ENCODE measurements around the gene DDX25. TPM values are rescaled to one million over a fixed set of nuclear protein-coding genes. Genes with fewer than 3 reads are reported as not detected.

The DDX25 gene
- total RNA-seq, 4 donors from 2014 or later: 0.17 to 0.42 TPM; not detected in 2

- H3K4me3 ChIP-seq (ENCODE audit: low read depth, poor library complexity, severe bottlenecking): no peak overlapping the region
- TF ChIP-seq POLR2A (IDR thresholded peaks at IDR 0.05): no peak
- no peak for TF ChIP-seq CTCF (IDR thresholded peaks at IDR 0.05)
- intact Hi-C loops (cut with DNase I; ENCODE audit: low total_unique reads): loop anchor here (5.0 kb wide), 1 partner anchor 269 kb away; no protein-coding TSS in a partner anchor
- WGBS, 2 donors: 87 to 94% methylated on average over 8 of the region's 8 CpGs
- peak in 1 of 2 donors; percentile 57 for DNase-seq (ENCODE audit: low spot score in 2 of 2)
Measured at GRCh38 chr11:125923633-125924032, 19.3 kb downstream of the DDX25 start.

GRCh38 chr11:125924384-125925007 lies 20.2 kb downstream of the DDX25 start:
- TF ChIP-seq CTCF (IDR thresholded peaks at IDR 0.05): no peak
- no peak for TF ChIP-seq POLR2A (IDR thresholded peaks at IDR 0.05)
- WGBS, 2 donors: 85 to 92% methylated on average over 9 of the region's 9 CpGs
- no peak for DNase-seq (ENCODE audit: low spot score in 2 of 2)
- H3K4me3 ChIP-seq (ENCODE audit: low read depth, poor library complexity, severe bottlenecking): no peak overlapping the region
- intact Hi-C loops (cut with DNase I; ENCODE audit: low total_unique reads): loop anchor here (5.0 kb wide), 1 partner anchor 268 kb away; no protein-coding TSS in a partner anchor

- DNase-seq (ENCODE audit: low spot score in 2 of 2): peak in 1 of 2 donors; percentile 70
- H3K4me3 ChIP-seq (ENCODE audit: low read depth, poor library complexity, severe bottlenecking): no peak overlapping the region
- intact Hi-C loops (cut with DNase I; ENCODE audit: low total_unique reads): no loop called here
- TF ChIP-seq POLR2A (IDR thresholded peaks at IDR 0.05) (no peak), CTCF (IDR thresholded peaks at IDR 0.05) (no peak)
- 57 to 69% methylated on average over 6 of the region's 6 CpGs for WGBS, 2 donors
Measured at GRCh38 chr11:125925247-125925740, 21.0 kb downstream of the DDX25 start.

GRCh38 chr11:125925804-125926203 lies 21.5 kb downstream of the DDX25 start:
- DNase-seq (ENCODE audit: low spot score in 2 of 2): no peak
- intact Hi-C loops (cut with DNase I; ENCODE audit: low total_unique reads): no loop called here
- TF ChIP-seq POLR2A (IDR thresholded peaks at IDR 0.05) (no peak), CTCF (IDR thresholded peaks at IDR 0.05) (no peak)
- WGBS, 2 donors: 78 to 82% methylated on average over 3 of the region's 3 CpGs
- no peak overlapping the region for H3K4me3 ChIP-seq (ENCODE audit: low read depth, poor library complexity, severe bottlenecking)

- intact Hi-C loops (cut with DNase I; ENCODE audit: low total_unique reads): no loop called here
- 93% methylated on average over 12 of the region's 12 CpGs for WGBS, 2 donors
- no peak for TF ChIP-seq POLR2A (IDR thresholded peaks at IDR 0.05)
- TF ChIP-seq CTCF (IDR thresholded peaks at IDR 0.05): no peak
- no peak overlapping the region for H3K4me3 ChIP-seq (ENCODE audit: low read depth, poor library complexity, severe bottlenecking)
- DNase-seq (ENCODE audit: low spot score in 2 of 2): peak in 1 of 2 donors; percentile 58
Measured at GRCh38 chr11:125926682-125927081, 22.4 kb downstream of the DDX25 start.

Data from lower leg skin (tissue), 4 donors.